HG02623 (cell line): Measurements from ENCODE around the gene FOXA2.

Source experiments
- ATAC-seq: cut with Tn5 transposase; IDR thresholded peaks from one replicate; pipeline ENCODE4 v1.9.1; 2021; ENCODE audit warnings: moderate library complexity; ENCODE audit not compliant: unreplicated experiment

FOXA2 gene

GRCh38 chr20:22584922-22585785, 782 bp upstream of the FOXA2 start:
- no peak for ATAC-seq

- ATAC-seq = no peak
Measured at GRCh38 chr20:22583773-22584521, 425 bp downstream of the FOXA2 start.

GRCh38 chr20:22582964-22583772, 1.2 kb downstream of the FOXA2 start:
- ATAC-seq = no peak

GRCh38 chr20:22582386-22582963, 1.9 kb downstream of the FOXA2 start:
- no peak for ATAC-seq

GRCh38 chr20:22581437-22582385, 2.7 kb downstream of the FOXA2 start:
- no peak for ATAC-seq

GRCh38 chr20:22579711-22580697, 4.4 kb downstream of the FOXA2 start:
- no peak for ATAC-seq

GRCh38 chr20:22579119-22579427, 5.3 kb downstream of the FOXA2 start:
- no peak for ATAC-seq

- ATAC-seq = no peak
Measured at GRCh38 chr20:22578221-22579118, 5.9 kb downstream of the FOXA2 start.

- no peak for ATAC-seq
Measured at GRCh38 chr20:22577515-22578220, 6.7 kb downstream of the FOXA2 start.

GRCh38 chr20:22576733-22577514, 7.4 kb downstream of the FOXA2 start:
- no peak for ATAC-seq

- ATAC-seq = no peak
Measured at GRCh38 chr20:22576273-22576672, 8.1 kb downstream of the FOXA2 start.

- ATAC-seq = no peak
Measured at GRCh38 chr20:22575737-22576136, 8.6 kb downstream of the FOXA2 start.

- ATAC-seq = no peak
Measured at GRCh38 chr20:22575087-22575721, 9.2 kb downstream of the FOXA2 start.

GRCh38 chr20:22574545-22575086, 9.8 kb downstream of the FOXA2 start:
- ATAC-seq = no peak

GRCh38 chr20:22572491-22572890, 11.9 kb downstream of the FOXA2 start:
- ATAC-seq = no peak

- ATAC-seq = no peak
Measured at GRCh38 chr20:22572023-22572422, 12.3 kb downstream of the FOXA2 start.
